Posterior vena cava (tissue), 2 donors: Measurements from ENCODE around the gene STIMATE. TPM values are rescaled to one million over a fixed set of nuclear protein-coding genes. Genes with fewer than 3 reads are reported as not detected.

Experiments
- DNase-seq: peaks from one replicate; pipeline ENCODE4 v3.0.0-alpha.2; 2020; ENCODE audit warnings: low spot score
- intact Hi-C, 2 donors: fragments of 100-400 bp; cut with DNase I; formaldehyde crosslinking; loops; one replicate each; pipeline versions ENCODE4 v1.14.1 to v1.14.2; 2022 to 2023
- microRNA-seq, 2 donors: library from miRNA; unstranded; fragments of <30 nt; microRNA quantifications; one replicate each; pipeline ENCODE4 v1.2.0, GENCODE V29; 2020 to 2021; ENCODE audit warnings: borderline microRNAs expressed in 2 of 2
- total RNA-seq, 2 donors: library from RNA; stranded (reverse); fragmentation: NEBNext Ultra II Directional; extraction: Animal tissue kit (Norgen Biotek cat#: 25700); gene quantifications; one replicate each; pipeline ENCODE4 v1.2.1, GENCODE V29; 2021
- donor health status: DM: yes; HTN: yes; CAD: no.
- donor health status: DM: yes; HTN: yes; CAD: no.

The STIMATE gene
- total RNA-seq, 2 donors from 2014 or later, result 20.7 to 24.1 TPM

- intact Hi-C loops, result no loop called here
- DNase-seq, result peak; percentile 12
Measured at GRCh38 chr3:52788890-52789745, 108.2 kb downstream of the STIMATE start.

- DNase-seq, result peak; percentile 87
- intact Hi-C loops, result no loop called here
Measured at GRCh38 chr3:52787672-52788625, 109.4 kb downstream of the STIMATE start.

DNA sequence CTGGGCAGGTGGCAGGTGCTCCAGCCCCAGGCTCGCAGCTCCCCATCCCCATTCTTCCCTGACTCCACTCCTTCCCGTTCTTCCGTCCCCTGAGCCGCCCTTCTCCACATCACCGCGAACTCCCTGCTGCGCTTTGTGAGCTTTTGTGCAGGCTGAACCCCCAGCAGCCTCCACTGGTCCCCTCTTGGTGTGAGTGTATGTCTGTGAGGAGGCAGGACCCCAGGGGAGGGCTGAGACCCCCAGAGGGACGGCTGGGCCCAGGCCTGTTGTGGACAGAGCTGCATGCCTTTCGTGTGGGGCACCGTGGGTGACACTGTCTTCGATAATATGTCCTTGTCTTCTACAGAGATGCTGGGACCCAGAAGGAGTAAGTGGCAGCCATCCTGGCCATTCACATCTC is 110.1 kb downstream of the STIMATE start:
- DNase-seq, result peak; percentile 68
- intact Hi-C loops, result no loop called here

Small RNAs within 50 kb of the gene (microRNA-seq; reads per million reads assigned to microRNA genes)
- gene MIR8064, result 0 reads per million in 2 donors

Other genes starting within 250 kb of the STIMATE start
- gene PBRM1, start 211.6 kb downstream of the STIMATE start, total RNA-seq, result 10 to 100 TPM; 63.8 to 78.1 TPM
- gene GNL3, start 211.5 kb downstream of the STIMATE start, total RNA-seq, result 10 to 100 TPM; 46.1 to 50.5 TPM
- gene GLT8D1, start 191.8 kb downstream of the STIMATE start, total RNA-seq, result 10 to 100 TPM; 33.5 to 55.9 TPM
- 10 to 100 TPM; 63.9 to 70.2 TPM for gene SPCS1, start 191.4 kb downstream of the STIMATE start, total RNA-seq
- gene NEK4, start 126.6 kb downstream of the STIMATE start, total RNA-seq, result 10 to 100 TPM; 17.3 to 21.5 TPM
- 1 to 10 TPM; 1.3 to 2.6 TPM for gene ITIH1, start 119.9 kb downstream of the STIMATE start, total RNA-seq
- 10 to 100 TPM; 14.8 to 16.1 TPM for gene ITIH3, start 102.8 kb downstream of the STIMATE start, total RNA-seq
- 10 to 100 TPM; 19.1 to 28.8 TPM for gene ITIH4, start 66.9 kb downstream of the STIMATE start, total RNA-seq
- 100 to 1,000 TPM in 1 of 2 donors, 10 to 100 TPM in 1; 78.5 to 105 TPM for gene MUSTN1, start 62.5 kb downstream of the STIMATE start, total RNA-seq
- gene SFMBT1, start 148.5 kb upstream of the STIMATE start, total RNA-seq, result 1 to 10 TPM; 9.4 to 9.8 TPM
- 10 to 100 TPM; 13.6 to 15.7 TPM for gene RFT1, start 232.9 kb upstream of the STIMATE start, total RNA-seq